GM12891 (cell line): Measurements from ENCODE around the gene AMELY.
"Not testable (repeated sequence)": the region's sequence is repeated elsewhere in the genome, so short reads cannot be mapped to it uniquely, and the experiment has no call there.

Experiments used
- POLR2A ChIP-seq: IDR thresholded peaks from 2 replicates; pipeline ENCODE4 v1.6.1; 2011; ENCODE audit warnings: low read depth, low read length, control low read depth
- TAF1 ChIP-seq: IDR thresholded peaks from 2 replicates; pipeline ENCODE4 v1.6.1; 2011; ENCODE audit warnings: low read depth, low read length, control low read depth

- TF ChIP-seq POLR2A, TAF1: not testable (repeated sequence)
Observed at GRCh38 chrY:6902116-6902515, 9.4 kb downstream of the AMELY start.
